H1 (cell line): ENCODE measurements around the gene TGIF1. TPM values are rescaled to one million over a fixed set of nuclear protein-coding genes. Genes with fewer than 3 reads are reported as not detected.

Experiments
- CTCF ChIA-PET: fragments of 300-600 bp; sonication (Branson Sonifier 250); formaldehyde crosslinking; loops from one replicate; lab custom pipeline; 2021; ENCODE audit not compliant: partially characterized antibody; lab: Charles Lee
- POLR2A ChIA-PET: fragments of 300-600 bp; sonication (Branson Sonifier 250); formaldehyde crosslinking; loops from one replicate; lab custom pipeline; 2021; ENCODE audit warnings: inconsistent platforms; ENCODE audit not compliant: partially characterized antibody; lab: Charles Lee
- DNase-seq, 2 experiments: peaks; one replicate each; pipeline versions ENCODE4 v3.0.0 to v3.0.0-alpha.2; 2010 to 2022; ENCODE audit warnings: low spot score in 2 of 2, low read depth in 1 of 2, mixed read lengths in 1 of 2
- FAIRE-seq: peaks from 2 replicates; lab custom pipeline; 2011; peaks lifted over from hg19 to GRCh38; lab: Jason Lieb, UNC
- H2AFZ ChIP-seq: 2 replicates; pipeline ENCODE4 v1.8.1; 2012; ENCODE audit warnings: low read length, inconsistent platforms
- H2AK5ac ChIP-seq: 2 replicates; pipeline ENCODE4 v1.6.1; 2013; ENCODE audit warnings: low read depth, low read length
- H2BK120ac ChIP-seq: replicated peaks from 2 replicates; pipeline ENCODE3; 2013; ENCODE audit warnings: low read depth, low read length, inconsistent platforms
- H2BK12ac ChIP-seq: 2 replicates; pipeline ENCODE4 v1.6.1; 2013; ENCODE audit warnings: low read depth, low read length
- H2BK15ac ChIP-seq: 2 replicates; pipeline ENCODE4 v1.6.1; 2013; ENCODE audit warnings: low read length
- H2BK20ac ChIP-seq: 2 replicates; pipeline ENCODE4 v1.6.1; 2013; ENCODE audit warnings: low read length
- H2BK5ac ChIP-seq: 2 replicates; pipeline ENCODE4 v1.6.1; 2013; ENCODE audit warnings: low read depth, low read length
- H3K14ac ChIP-seq: 2 replicates; pipeline ENCODE4 v1.6.1; 2013; ENCODE audit warnings: inconsistent platforms; ENCODE audit not compliant: insufficient read length
- H3K18ac ChIP-seq: 2 replicates; pipeline ENCODE4 v1.6.1; 2013; ENCODE audit warnings: low read length; ENCODE audit errors: extremely low read depth
- H3K23ac ChIP-seq: 2 replicates; pipeline ENCODE4 v1.6.1; 2013; ENCODE audit warnings: inconsistent platforms; ENCODE audit not compliant: insufficient read length
- H3K23me2 ChIP-seq: 2 replicates; pipeline ENCODE4 v1.6.1; 2013; ENCODE audit warnings: low read depth, low read length
- H3K27ac ChIP-seq: 2 replicates; pipeline ENCODE4 v1.6.1; 2011; ENCODE audit warnings: low read depth, low read length, inconsistent platforms
- H3K27me3 ChIP-seq, 4 experiments: replicated peaks in 1 of 4; 1 replicate in 1 of 4; 2 replicates in 3 of 4; pipeline versions ENCODE4 v1.6.1 to v1.8.1; 2011 to 2013; ENCODE audit warnings: low read length in 3 of 4, mild to moderate bottlenecking in 3 of 4, inconsistent platforms in 2 of 4, mixed read lengths in 2 of 4, moderate library complexity in 1 of 4; ENCODE audit not compliant: control insufficient read depth in 3 of 4, insufficient read depth in 3 of 4; ENCODE audit errors: extremely low read depth in 1 of 4
- H3K36me3 ChIP-seq, 4 experiments: 2 replicates each; pipeline versions ENCODE4 v1.6.1 to v1.8.1; 2011 to 2013; ENCODE audit warnings: mild to moderate bottlenecking in 4 of 4, low read length in 3 of 4, moderate library complexity in 2 of 4, control low read depth in 1 of 4, inconsistent platforms in 1 of 4; ENCODE audit not compliant: insufficient read depth in 4 of 4, control insufficient read depth in 2 of 4
- H3K4ac ChIP-seq: replicated peaks from 2 replicates; pipeline ENCODE3; 2013; ENCODE audit warnings: low read length, low read depth, mixed read lengths, inconsistent platforms; ENCODE audit not compliant: insufficient read length
- H3K4me1 ChIP-seq, 4 experiments: replicated peaks in 1 of 4; 1 replicate in 1 of 4; 2 replicates in 3 of 4; pipeline versions ENCODE4 v1.6.1 to v1.8.1; 2011 to 2013; ENCODE audit warnings: low read length in 3 of 4, inconsistent platforms in 2 of 4, mixed read lengths in 1 of 4; ENCODE audit not compliant: insufficient read depth in 4 of 4, control insufficient read depth in 3 of 4
- H3K4me2 ChIP-seq, 2 experiments: 2 replicates each; pipeline versions ENCODE4 v1.6.1 to v1.8.1; 2011 to 2013; ENCODE audit warnings: low read depth in 2 of 2, low read length in 2 of 2, control low read depth in 1 of 2, inconsistent platforms in 1 of 2, mild to moderate bottlenecking in 1 of 2; ENCODE audit not compliant: insufficient read depth in 1 of 2
- H3K4me3 ChIP-seq, 4 experiments: fragments of 200-600, 300-600 bp in 1 of 4; sonication (generic), shearing (Covaris generic), sonication (Bioruptor Twin) in 1 of 4; 2 replicates each; pipeline versions ENCODE4 v1.5.1 to v1.8.1; 2011 to 2016; ENCODE audit warnings: low read length in 4 of 4, low read depth in 3 of 4, control low read depth in 2 of 4, inconsistent platforms in 2 of 4, mild to moderate bottlenecking in 2 of 4, mixed read lengths in 1 of 4, moderate library complexity in 1 of 4; ENCODE audit not compliant: insufficient read depth in 2 of 4; ENCODE audit errors: extremely low read depth in 1 of 4
- H3K56ac ChIP-seq: replicated peaks from 2 replicates; pipeline ENCODE3; 2013; ENCODE audit warnings: low read depth, mild to moderate bottlenecking, mixed read lengths, low read length, inconsistent platforms; ENCODE audit not compliant: insufficient read length
- H3K79me1 ChIP-seq: 2 replicates; pipeline ENCODE4 v1.6.1; 2013; ENCODE audit warnings: low read depth, low read length, control low read depth
- H3K79me2 ChIP-seq, 2 experiments: 2 replicates each; pipeline versions ENCODE4 v1.6.1 to v1.8.1; 2012 to 2013; ENCODE audit warnings: low read length in 2 of 2, mild to moderate bottlenecking in 2 of 2, inconsistent platforms in 1 of 2; ENCODE audit not compliant: insufficient read depth in 2 of 2, control insufficient read depth in 1 of 2
- H3K9ac ChIP-seq, 4 experiments: replicated peaks in 1 of 4; 1 replicate in 1 of 4; 2 replicates in 3 of 4; pipeline versions ENCODE4 v1.6.1 to v1.8.1; 2011 to 2013; ENCODE audit warnings: low read depth in 3 of 4, low read length in 3 of 4, control low read depth in 2 of 4, mild to moderate bottlenecking in 2 of 4, moderate library complexity in 2 of 4, inconsistent platforms in 1 of 4; ENCODE audit errors: extremely low read depth in 1 of 4
- H3K9me3 ChIP-seq, 2 experiments: 2 replicates each; pipeline versions ENCODE4 v1.6.1 to v1.8.1; 2012 to 2013; ENCODE audit warnings: mild to moderate bottlenecking in 2 of 2, moderate library complexity in 2 of 2, control low read depth in 1 of 2, inconsistent platforms in 1 of 2, low read depth in 1 of 2, low read length in 1 of 2, mixed read lengths in 1 of 2; ENCODE audit not compliant: insufficient read depth in 2 of 2
- H4K20me1 ChIP-seq, 2 experiments: replicated peaks in 1 of 2; 2 replicates each; pipeline versions ENCODE3 to v1.8.1; 2011 to 2013; ENCODE audit warnings: inconsistent platforms in 2 of 2, low read length in 2 of 2, mild to moderate bottlenecking in 1 of 2; ENCODE audit not compliant: insufficient read depth in 2 of 2, control insufficient read depth in 1 of 2
- H4K5ac ChIP-seq: 2 replicates; pipeline ENCODE4 v1.6.1; 2013; ENCODE audit warnings: low read length, low read depth, mixed read lengths, inconsistent platforms; ENCODE audit not compliant: insufficient read length
- H4K8ac ChIP-seq: 2 replicates; pipeline ENCODE4 v1.8.0; 2013; ENCODE audit warnings: mild to moderate bottlenecking, moderate library complexity, low read length, inconsistent platforms; ENCODE audit not compliant: insufficient read depth; ENCODE audit errors: extremely low read depth
- H4K91ac ChIP-seq: replicated peaks from 2 replicates; pipeline ENCODE3; 2013; ENCODE audit warnings: low read length, mixed read lengths, inconsistent platforms; ENCODE audit not compliant: insufficient read length
- BRCA1 ChIP-seq: IDR thresholded peaks from 2 replicates; pipeline ENCODE4 v1.6.1; 2012; ENCODE audit warnings: low read depth, low read length, improper control_type of control experiment
- CTCF ChIP-seq, 3 experiments: IDR thresholded peaks; 1 replicate in 2 of 3; 2 replicates in 1 of 3; pipeline versions ENCODE4 v1.5.1 to v1.6.1; 2011; ENCODE audit warnings: low read length in 3 of 3, mild to moderate bottlenecking in 3 of 3, inconsistent platforms in 2 of 3, low read depth in 1 of 3, moderate library complexity in 1 of 3; ENCODE audit not compliant: insufficient read depth in 1 of 3; ENCODE audit errors: control extremely low read depth in 1 of 3
- GTF2F1 ChIP-seq: IDR thresholded peaks from 2 replicates; pipeline ENCODE4 v1.6.1; 2012; ENCODE audit warnings: low read depth, low read length, improper control_type of control experiment, borderline replicate concordance
- RAD21 ChIP-seq, 2 experiments: IDR thresholded peaks in 1 of 2; conservative IDR thresholded peaks in 1 of 2; 2 replicates each; pipeline ENCODE4 v1.6.1; 2011; ENCODE audit warnings: low read depth in 2 of 2, low read length in 2 of 2, improper control_type of control experiment in 1 of 2, inconsistent platforms in 1 of 2, mild to moderate bottlenecking in 1 of 2, moderate library complexity in 1 of 2
- RBBP5 ChIP-seq: IDR thresholded peaks from 2 replicates; pipeline ENCODE4 v1.7.1; 2012; ENCODE audit warnings: low read depth, mild to moderate bottlenecking, inconsistent platforms, low read length, moderate library complexity, borderline replicate concordance
- RFX5 ChIP-seq: IDR thresholded peaks from 2 replicates; pipeline ENCODE4 v1.6.1; 2011; ENCODE audit warnings: low read depth, low read length, improper control_type of control experiment, borderline replicate concordance
- SIX5 ChIP-seq: IDR thresholded peaks from 2 replicates; pipeline ENCODE4 v1.6.1; 2011; ENCODE audit warnings: mild to moderate bottlenecking, low read depth, low read length
- TAF1 ChIP-seq: IDR thresholded peaks from 2 replicates; pipeline ENCODE4 v1.6.1; 2011; ENCODE audit warnings: mild to moderate bottlenecking, low read depth, low read length
- YY1 ChIP-seq: IDR thresholded peaks from 2 replicates; pipeline ENCODE4 v1.6.1; 2011; ENCODE audit warnings: low read depth, mild to moderate bottlenecking, low read length
- WGBS, 2 experiments: shearing (Covaris generic) in 1 of 2; methylation state at CpG; one replicate each; pipeline versions ENCODE4 v1.1.6 to v1.1.7; 2013 to 2015; ENCODE audit warnings: low lambda C conversion rate in 2 of 2, mixed read lengths in 2 of 2, inconsistent platforms in 1 of 2, low coverage in 1 of 2, missing lambda C conversion rate in 1 of 2; ENCODE audit not compliant: insufficient replicate concordance in 2 of 2, insufficient coverage in 1 of 2, insufficient read length in 1 of 2; ENCODE audit errors: extremely low coverage in 1 of 2, missing lambda C conversion rate in 1 of 2; 5-methylcytosine and 5-hydroxymethylcytosine counted together
- polyA plus RNA-seq, 7 experiments: library from polyadenylated mRNA; depleted of rRNA in 3 of 7; stranded (reverse) in 5 of 7; unstranded in 2 of 7; fragments of >200 nt in 5 of 7; fragments of 200-250 nt in 2 of 7; gene quantifications; 1 replicate in 5 of 7; 2 replicates in 1 of 7; 4 replicates in 1 of 7; pipeline versions ENCODE4 v1.2.1 to v1.2.3, GENCODE V29; 2011 to 2013; ENCODE audit warnings: missing spikeins in 2 of 7, mixed read lengths in 2 of 7
- total RNA-seq: library from RNA; stranded (reverse); fragmentation: NEBNext Ultra II Directional; extraction: Animal tissue kit (Norgen Biotek cat#: 25700); gene quantifications from 2 replicates; pipeline ENCODE4 v1.2.1, GENCODE V29; 2021

Gene TGIF1
- total and polyA plus RNA-seq, 2 of the 8 experiments (the other 6 are each of a cell fraction or from before 2014, with no cell fraction given) = 256 to 262 TPM

DNA sequence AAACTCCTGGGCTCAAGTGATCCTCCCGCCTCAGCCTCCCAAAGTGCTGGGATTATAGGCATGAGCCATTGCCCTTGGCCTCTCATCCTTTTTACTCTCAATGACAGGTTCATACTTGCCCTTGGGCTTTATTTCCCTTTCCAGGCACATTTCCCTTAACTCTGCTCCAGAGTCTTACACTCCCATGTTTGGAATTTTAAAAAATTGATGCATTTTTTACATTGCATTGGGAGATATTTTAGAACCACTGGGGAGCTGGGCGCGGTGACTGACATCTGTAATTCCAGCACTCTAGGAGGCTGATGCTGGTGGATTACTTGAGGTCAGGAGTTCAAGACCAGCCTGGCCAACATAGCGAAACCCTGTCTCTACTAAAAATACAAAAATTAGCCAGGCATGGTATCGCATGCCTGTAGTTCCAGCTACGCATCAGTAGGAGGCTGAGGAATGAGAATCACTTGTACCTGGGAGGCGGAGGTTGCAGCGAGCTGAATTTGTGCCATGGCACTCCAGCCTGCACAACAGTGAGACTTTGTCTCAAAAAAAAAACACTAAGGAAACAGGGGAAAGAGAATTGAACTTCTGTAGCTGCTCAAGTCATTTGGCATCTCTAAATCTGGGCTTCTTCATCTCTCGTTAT lies 18.2 kb downstream of the TGIF1 start:
- ChIA-PET CTCF (interaction anchor here (0.6 to 4.7 kb wide), 20 partner anchors 10 to 201 kb away, joined by 3 to 56 read pairs (median 4); no protein-coding TSS in a partner anchor), POLR2A (interaction anchor here (0.7 to 6.3 kb wide), 4 partner anchors 12 to 117 kb away, joined by 3 to 58 read pairs (median 6); no protein-coding TSS in a partner anchor)
- no peak overlapping the region for H3K18ac ChIP-seq
- H2BK20ac ChIP-seq = no peak overlapping the region
- no peak overlapping the region for H3K4me3 ChIP-seq
- no peak overlapping the region for H2BK12ac ChIP-seq
- no peak overlapping the region for H4K8ac ChIP-seq
- H2AFZ ChIP-seq = no peak overlapping the region
- no peaks in the 10 kb centered on the region for H3K27me3 ChIP-seq
- H2AK5ac ChIP-seq = no peak overlapping the region
- H3K79me2 ChIP-seq = no peaks in the 10 kb centered on the region
- H3K79me1 ChIP-seq = no peaks in the 10 kb centered on the region
- H2BK15ac ChIP-seq = no peak overlapping the region
- no peak for FAIRE-seq
- no peak overlapping the region for H3K4ac ChIP-seq
- no peak overlapping the region for H3K9ac ChIP-seq
- H3K23me2 ChIP-seq = 0 out of 2 replicates have a peak, but pooled peaks cover 2% of the 10 kb centered on the region
- WGBS, 2 experiments = 91% methylated on average over 9 of the region's 9 CpGs; no CpG with 5 or more reads in 1 of the 2 experiments
- H4K91ac ChIP-seq = no peak overlapping the region
- no peak overlapping the region for H4K5ac ChIP-seq
- no peak overlapping the region for H3K14ac ChIP-seq
- H3K56ac ChIP-seq = no peak overlapping the region
- peaks cover 6 to 18% (median 9%) of the 10 kb centered on the region in 4 experiments; a peak in 6 of 7 replicates for H3K4me1 ChIP-seq
- H2BK120ac ChIP-seq = no peak overlapping the region
- peak overlapping the region; percentile 10; the same call in 1 of the 2 replicates for H2BK5ac ChIP-seq
- no peak overlapping the region for H3K27ac ChIP-seq
- no peak for DNase-seq
- no peaks in the 10 kb centered on the region for H3K9me3 ChIP-seq
- H3K36me3 ChIP-seq = no peaks in the 10 kb centered on the region
- H3K4me2 ChIP-seq = no peak overlapping the region
- H4K20me1 ChIP-seq = no peaks in the 10 kb centered on the region
- H3K23ac ChIP-seq = no peak overlapping the region
- peak; percentile 21 to 48 (median 30); a peak in 3 of 4 replicates for TF ChIP-seq CTCF (IDR thresholded peaks at IDR 0.05; ENCODE audit: control extremely low read depth in 1 of 3, insufficient read depth in 1 of 3, low read depth in 1 of 3, low read length in 3 of 3)
- TF ChIP-seq RAD21 (IDR thresholded peaks at IDR 0.05 in 1 of 2, conservative IDR thresholded peaks at IDR 0.05 in 1 of 2; ENCODE audit: low read depth in 2 of 2, low read length in 2 of 2) = peak; percentile 13 to 49; a peak in 3 of 4 replicates
- TF ChIP-seq RFX5 = no peak
- TF ChIP-seq YY1 = no peak
- TF ChIP-seq GTF2F1 = no peak
- no peak for TF ChIP-seq RBBP5
- no peak for TF ChIP-seq TAF1
- TF ChIP-seq BRCA1 = no peak
- TF ChIP-seq SIX5 = no peak
